Measurements from ENCODE around the gene ORC5. TPM values are rescaled to one million over a fixed set of nuclear protein-coding genes. Genes with fewer than 3 reads are reported as not detected.

Gene ORC5
- polyA plus RNA-seq, 3 donors: 2.8 to 7.9 (median 7.0) TPM

GRCh38 chr7:104152468-104152867, 55.3 kb downstream of the ORC5 start:
- H3K4me3 Mint-ChIP-seq: no peak overlapping the region
- no peaks in the 10 kb centered on the region for H3K79me2 ChIP-seq (ENCODE audit: insufficient read depth, low read length)
- TF ChIP-seq CTCF (IDR thresholded peaks at IDR 0.05): no peak
- peaks cover 11 to 14% of the 10 kb centered on the region in 2 donors for H3K36me3 Mint-ChIP-seq
- no peak for DNase-seq
- no peak overlapping the region for H3K27ac ChIP-seq (ENCODE audit: low read depth in 1 of 2, low read length in 2 of 2)
- intact Hi-C loops (cut with micrococcal nuclease): no loop called here
- no peak overlapping the region for H3K4me3 ChIP-seq (replicated peaks in 1 of 3; ENCODE audit: low read depth in 2 of 3, low read length in 3 of 3)
- H2AFZ ChIP-seq (ENCODE audit: insufficient read depth, low read depth, low read length, poor library complexity, severe bottlenecking): no peak overlapping the region
- H3K4me2 ChIP-seq (replicated peaks; ENCODE audit: extremely low read depth, low read length, poor library complexity, severe bottlenecking): no peak overlapping the region
- H3K9ac ChIP-seq (ENCODE audit: insufficient read depth, low read length, poor library complexity, severe bottlenecking): no peak overlapping the region
- H3K27me3 ChIP-seq (ENCODE audit: control insufficient read depth in 2 of 2, insufficient read depth in 2 of 2, low read length in 2 of 2): no peaks in the 10 kb centered on the region
- no peaks in the 10 kb centered on the region for H4K20me1 ChIP-seq (ENCODE audit: insufficient read depth, low read length)
- WGBS (ENCODE audit: insufficient coverage): no CpG with 5 or more reads among the region's 1 CpG
- H3K4me1 Mint-ChIP-seq: no peaks in the 10 kb centered on the region
- peaks cover 0 to 16% of the 10 kb centered on the region in 2 donors for H3K36me3 ChIP-seq (replicated peaks in 1 of 2; ENCODE audit: control insufficient read depth in 1 of 2, insufficient read depth in 2 of 2, low read length in 2 of 2)
- no peaks in the 10 kb centered on the region for H3K9me3 Mint-ChIP-seq
- no peaks in the 10 kb centered on the region for H3K9me3 ChIP-seq (replicated peaks in 1 of 2; ENCODE audit: control insufficient read depth in 1 of 2, insufficient read depth in 1 of 2, low read length in 2 of 2)
- H3K27ac Mint-ChIP-seq: no peak overlapping the region
- no peaks in the 10 kb centered on the region for H3K4me1 ChIP-seq (ENCODE audit: control insufficient read depth in 1 of 2, insufficient read depth in 2 of 2, low read length in 2 of 2)
- H3K27me3 Mint-ChIP-seq (ENCODE audit: low read depth in 3 of 3): no peaks in the 10 kb centered on the region

- Mint-ChIP-seq H3K9me3 (no peaks in the 10 kb centered on the region), H3K4me1 (no peaks in the 10 kb centered on the region), H3K4me3 (no peak overlapping the region), H3K36me3 (peaks cover 11 to 14% of the 10 kb centered on the region in 2 donors), H3K27me3 (ENCODE audit: low read depth in 3 of 3) (no peaks in the 10 kb centered on the region), H3K27ac (no peak overlapping the region)
- Histone ChIP-seq H3K79me2 (ENCODE audit: insufficient read depth, low read length) (no peaks in the 10 kb centered on the region), H3K4me1 (ENCODE audit: control insufficient read depth in 1 of 2, insufficient read depth in 2 of 2, low read length in 2 of 2) (no peaks in the 10 kb centered on the region), H3K4me3 (replicated peaks in 1 of 3; ENCODE audit: low read depth in 2 of 3, low read length in 3 of 3) (no peak overlapping the region), H3K9ac (ENCODE audit: insufficient read depth, low read length, poor library complexity, severe bottlenecking) (no peak overlapping the region), H4K20me1 (ENCODE audit: insufficient read depth, low read length) (no peaks in the 10 kb centered on the region), H3K27ac (ENCODE audit: low read depth in 1 of 2, low read length in 2 of 2) (no peak overlapping the region), H3K36me3 (replicated peaks in 1 of 2; ENCODE audit: control insufficient read depth in 1 of 2, insufficient read depth in 2 of 2, low read length in 2 of 2) (peaks cover 0 to 16% of the 10 kb centered on the region in 2 donors), H3K27me3 (ENCODE audit: control insufficient read depth in 2 of 2, insufficient read depth in 2 of 2, low read length in 2 of 2) (no peaks in the 10 kb centered on the region), H3K4me2 (replicated peaks; ENCODE audit: extremely low read depth, low read length, poor library complexity, severe bottlenecking) (no peak overlapping the region), H2AFZ (ENCODE audit: insufficient read depth, low read depth, low read length, poor library complexity, severe bottlenecking) (no peak overlapping the region), H3K9me3 (replicated peaks in 1 of 2; ENCODE audit: control insufficient read depth in 1 of 2, insufficient read depth in 1 of 2, low read length in 2 of 2) (no peaks in the 10 kb centered on the region)
- TF ChIP-seq CTCF (IDR thresholded peaks at IDR 0.05): no peak
- DNase-seq: no peak
- intact Hi-C loops (cut with micrococcal nuclease): no loop called here
- no CpG with 5 or more reads among the region's 1 CpG for WGBS (ENCODE audit: insufficient coverage)
Observed at GRCh38 chr7:104150470-104150869, 57.3 kb downstream of the ORC5 start.
